ENCODE results near the gene LIN28B. TPM values are rescaled to one million over a fixed set of nuclear protein-coding genes. Genes with fewer than 3 reads are reported as not detected.

Gene LIN28B
- total and polyA plus RNA-seq, 4 donors = 0.12 to 0.14 TPM; not detected in 2

GRCh38 chr6:105099371-105099770 is 142.5 kb downstream of the LIN28B start:
- H3K4me1 ChIP-seq (ENCODE audit: control insufficient read depth in 5 of 5, insufficient read depth in 5 of 5, low read length in 5 of 5) = no peaks in the 10 kb centered on the region
- 90 to 97% methylated on average over 7 of the region's 7 CpGs for WGBS, 2 donors

GRCh38 chr6:105102186-105102585 is 145.3 kb downstream of the LIN28B start:
- Histone ChIP-seq H3K4me1 (ENCODE audit: control insufficient read depth in 5 of 5, insufficient read depth in 5 of 5, low read length in 5 of 5) (peaks cover 0 to 6% (median 0%) of the 10 kb centered on the region in 5 donors), H3K9me3 (ENCODE audit: control insufficient read depth in 4 of 4, insufficient read depth in 3 of 4, low read length in 3 of 4) (no peaks in the 10 kb centered on the region), H3K27ac (ENCODE audit: low read depth in 1 of 2, low read length in 1 of 2) (no peak overlapping the region), H3K9ac (ENCODE audit: insufficient read depth in 1 of 2, low read length in 2 of 2) (no peak overlapping the region), H3K4me3 (no peak overlapping the region), H3K36me3 (ENCODE audit: control insufficient read depth in 4 of 4, insufficient read depth in 4 of 4, low read length in 4 of 4) (peaks cover 0 to 9% (median 0%) of the 10 kb centered on the region in 4 donors), H3K27me3 (ENCODE audit: control insufficient read depth in 3 of 3, insufficient read depth in 3 of 3, low read length in 2 of 3) (no peaks in the 10 kb centered on the region)
- no peak for ATAC-seq (ENCODE audit: insufficient read depth, low FRiP score)
- TF ChIP-seq CTCF (IDR thresholded peaks at IDR 0.05; ENCODE audit: control extremely low read depth, extremely low read depth) = no peak
- 93 to 97% methylated on average over 5 of the region's 5 CpGs for whole genome bisulfite sequencing, 2 donors
- DNase-seq = no peak

More at GRCh38 chr6:105099371-105099770, 142.5 kb downstream of the LIN28B start:
- DNase-seq = no peak
- H3K4me3 ChIP-seq = no peak overlapping the region
- peaks cover 0 to 11% (median 0%) of the 10 kb centered on the region in 4 donors for H3K36me3 ChIP-seq (ENCODE audit: control insufficient read depth in 4 of 4, insufficient read depth in 4 of 4, low read length in 4 of 4)
- TF ChIP-seq CTCF (IDR thresholded peaks at IDR 0.05; ENCODE audit: control extremely low read depth, extremely low read depth) = no peak
- H3K27ac ChIP-seq (ENCODE audit: low read depth in 1 of 2, low read length in 1 of 2) = no peak overlapping the region
- H3K27me3 ChIP-seq (ENCODE audit: control insufficient read depth in 3 of 3, insufficient read depth in 3 of 3, low read length in 2 of 3) = no peaks in the 10 kb centered on the region
- H3K9me3 ChIP-seq (ENCODE audit: control insufficient read depth in 4 of 4, insufficient read depth in 3 of 4, low read length in 3 of 4) = no peaks in the 10 kb centered on the region
- no peak overlapping the region for H3K9ac ChIP-seq (ENCODE audit: insufficient read depth in 1 of 2, low read length in 2 of 2)
- ATAC-seq (ENCODE audit: insufficient read depth, low FRiP score) = no peak

GRCh38 chr6:105105094-105105493 is 148.2 kb downstream of the LIN28B start:
- H3K4me3 ChIP-seq = no peak overlapping the region
- H3K27ac ChIP-seq (ENCODE audit: low read depth in 1 of 2, low read length in 1 of 2) = no peak overlapping the region
- H3K27me3 ChIP-seq (ENCODE audit: control insufficient read depth in 3 of 3, insufficient read depth in 3 of 3, low read length in 2 of 3) = no peaks in the 10 kb centered on the region
- no peak for TF ChIP-seq CTCF (IDR thresholded peaks at IDR 0.05; ENCODE audit: control extremely low read depth, extremely low read depth)
- DNase-seq (no peak), ATAC-seq (ENCODE audit: insufficient read depth, low FRiP score) (no peak)
- no peaks in the 10 kb centered on the region for H3K9me3 ChIP-seq (ENCODE audit: control insufficient read depth in 4 of 4, insufficient read depth in 3 of 4, low read length in 3 of 4)
- peaks cover 0 to 3% (median under 1%) of the 10 kb centered on the region in 4 donors for H3K36me3 ChIP-seq (ENCODE audit: control insufficient read depth in 4 of 4, insufficient read depth in 4 of 4, low read length in 4 of 4)
- peaks cover 0 to 6% (median 0%) of the 10 kb centered on the region in 5 donors for H3K4me1 ChIP-seq (ENCODE audit: control insufficient read depth in 5 of 5, insufficient read depth in 5 of 5, low read length in 5 of 5)
- WGBS, 2 donors = 95 to 97% methylated on average over 3 of the region's 3 CpGs
- H3K9ac ChIP-seq (ENCODE audit: insufficient read depth in 1 of 2, low read length in 2 of 2) = no peak overlapping the region

GRCh38 chr6:105106260-105106659 is 149.4 kb downstream of the LIN28B start:
- Histone ChIP-seq H3K27me3 (ENCODE audit: control insufficient read depth in 3 of 3, insufficient read depth in 3 of 3, low read length in 2 of 3) (no peaks in the 10 kb centered on the region), H3K4me3 (no peak overlapping the region), H3K27ac (ENCODE audit: low read depth in 1 of 2, low read length in 1 of 2) (no peak overlapping the region), H3K9ac (ENCODE audit: insufficient read depth in 1 of 2, low read length in 2 of 2) (no peak overlapping the region), H3K9me3 (ENCODE audit: control insufficient read depth in 4 of 4, insufficient read depth in 3 of 4, low read length in 3 of 4) (no peaks in the 10 kb centered on the region), H3K36me3 (ENCODE audit: control insufficient read depth in 4 of 4, insufficient read depth in 4 of 4, low read length in 4 of 4) (peaks cover 0 to 6% (median under 1%) of the 10 kb centered on the region in 4 donors), H3K4me1 (ENCODE audit: control insufficient read depth in 5 of 5, insufficient read depth in 5 of 5, low read length in 5 of 5) (peaks cover 0 to 6% (median 0%) of the 10 kb centered on the region in 5 donors)
- no peak for ATAC-seq (ENCODE audit: insufficient read depth, low FRiP score)
- 95 to 96% methylated on average over 8 of the region's 8 CpGs for WGBS, 2 donors
- no peak for TF ChIP-seq CTCF (IDR thresholded peaks at IDR 0.05; ENCODE audit: control extremely low read depth, extremely low read depth)
- no peak for DNase-seq

All from lung (tissue), 12 donors.